ENCODE data around the gene NDEL1.

GRCh38 chr17:8458128-8458527 is 22.4 kb downstream of the NDEL1 start:
- TF ChIP-seq, protein P1, sequence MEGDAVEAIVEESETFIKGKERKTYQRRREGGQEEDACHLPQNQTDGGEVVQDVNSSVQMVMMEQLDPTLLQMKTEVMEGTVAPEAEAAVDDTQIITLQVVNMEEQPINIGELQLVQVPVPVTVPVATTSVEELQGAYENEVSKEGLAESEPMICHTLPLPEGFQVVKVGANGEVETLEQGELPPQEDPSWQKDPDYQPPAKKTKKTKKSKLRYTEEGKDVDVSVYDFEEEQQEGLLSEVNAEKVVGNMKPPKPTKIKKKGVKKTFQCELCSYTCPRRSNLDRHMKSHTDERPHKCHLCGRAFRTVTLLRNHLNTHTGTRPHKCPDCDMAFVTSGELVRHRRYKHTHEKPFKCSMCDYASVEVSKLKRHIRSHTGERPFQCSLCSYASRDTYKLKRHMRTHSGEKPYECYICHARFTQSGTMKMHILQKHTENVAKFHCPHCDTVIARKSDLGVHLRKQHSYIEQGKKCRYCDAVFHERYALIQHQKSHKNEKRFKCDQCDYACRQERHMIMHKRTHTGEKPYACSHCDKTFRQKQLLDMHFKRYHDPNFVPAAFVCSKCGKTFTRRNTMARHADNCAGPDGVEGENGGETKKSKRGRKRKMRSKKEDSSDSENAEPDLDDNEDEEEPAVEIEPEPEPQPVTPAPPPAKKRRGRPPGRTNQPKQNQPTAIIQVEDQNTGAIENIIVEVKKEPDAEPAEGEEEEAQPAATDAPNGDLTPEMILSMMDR (IDR thresholded peaks at IDR 0.05; ENCODE audit: insufficient read depth, low read length, poor library complexity, severe bottlenecking) = no peak
- TF ChIP-seq EZH2phosphoT487 (conservative IDR thresholded peaks at IDR 0.05; ENCODE audit: low read length) = no peak

Measured in SU-DHL-6 (cell line).